HEK293 (cell line): Measurements from ENCODE around the gene ZCCHC24.

ENCODE experiments used
- CTCF ChIA-PET: fragments of 350-600 bp; formaldehyde crosslinking; extraction: SDS; loops from one replicate; lab custom pipeline; 2021; ENCODE audit warnings: antibody characterized with exemption; lab: Yijun Ruan, JAX
- POLR2A ChIA-PET: fragments of 300-600 bp; formaldehyde crosslinking; extraction: SDS; loops from one replicate; lab custom pipeline; 2020; ENCODE audit warnings: antibody characterized with exemption, inconsistent platforms; lab: Yijun Ruan, JAX
- H3K27ac ChIP-seq: fragments of 200-500 bp; sonication (Bioruptor generic); 2 replicates; pipeline ENCODE4 v1.5.1; 2014; ENCODE audit warnings: low read depth, low read length, control low read depth, inconsistent platforms; ENCODE audit errors: extremely low read depth
- H3K36me3 ChIP-seq, 2 experiments: fragments of 200-500 bp in 1 of 2; sonication (Bioruptor generic) in 1 of 2; 1 replicate in 1 of 2; 2 replicates in 1 of 2; pipeline ENCODE4 v1.5.1; 2014 to 2017; ENCODE audit warnings: inconsistent platforms in 2 of 2, low read length in 2 of 2; ENCODE audit not compliant: control insufficient read depth in 2 of 2, insufficient read depth in 1 of 2
- H3K4me1 ChIP-seq: fragments of 200-500 bp; sonication (Bioruptor generic); 2 replicates; pipeline ENCODE4 v1.5.1; 2014; ENCODE audit warnings: mild to moderate bottlenecking, low read length, inconsistent platforms; ENCODE audit not compliant: control insufficient read depth, insufficient read depth
- H3K4me3 ChIP-seq: 2 replicates; pipeline ENCODE4 v1.5.1; 2011; ENCODE audit warnings: low read depth, mild to moderate bottlenecking, control low read depth, low read length, moderate library complexity
- H3K9me3 ChIP-seq: fragments of 200-500 bp; sonication (Bioruptor generic); 2 replicates; pipeline ENCODE4 v1.5.1; 2014; ENCODE audit warnings: low read depth, low read length, inconsistent platforms; ENCODE audit not compliant: control insufficient read depth, insufficient read depth
- EGR2 ChIP-seq: fragments of 450-650 bp; formaldehyde crosslinking; IDR thresholded peaks from 2 replicates; pipeline ENCODE4 v1.5.1; 2016; ENCODE audit warnings: low read depth, missing biosample characterization, missing genetic modification characterization
- GLIS2 ChIP-seq: fragments of 450-650 bp; formaldehyde crosslinking; IDR thresholded peaks from 2 replicates; pipeline ENCODE4 v1.5.1; 2016; ENCODE audit warnings: missing biosample characterization, missing genetic modification characterization
- HOXC10 ChIP-seq: sonication (generic); formaldehyde crosslinking; IDR thresholded peaks from 2 replicates; pipeline ENCODE4 v1.8.1; 2023; ENCODE audit warnings: mild to moderate bottlenecking, missing genetic modification reagents
- KLF8 ChIP-seq: fragments of 450-650 bp; formaldehyde crosslinking; IDR thresholded peaks from 2 replicates; pipeline ENCODE4 v1.5.1; 2016; ENCODE audit warnings: missing biosample characterization, missing genetic modification characterization
- OSR2 ChIP-seq: fragments of 450-650 bp; formaldehyde crosslinking; IDR thresholded peaks from 2 replicates; pipeline ENCODE4 v1.5.1; 2016; ENCODE audit warnings: missing biosample characterization, missing genetic modification characterization
- PRDM1 ChIP-seq: fragments of 450-650 bp; formaldehyde crosslinking; IDR thresholded peaks from 2 replicates; pipeline ENCODE4; 2016; ENCODE audit warnings: missing biosample characterization, missing genetic modification characterization
- ZBTB8A ChIP-seq: fragments of 450-650 bp; formaldehyde crosslinking; IDR thresholded peaks from 2 replicates; pipeline ENCODE4 v1.5.1; 2016; ENCODE audit warnings: missing biosample characterization, missing genetic modification characterization
- ZEB2 ChIP-seq: fragments of 450-650 bp; formaldehyde crosslinking; IDR thresholded peaks from 2 replicates; pipeline ENCODE4 v1.5.1; 2016; ENCODE audit warnings: missing biosample characterization, missing genetic modification characterization
- ZNF121 ChIP-seq: fragments of 450-650 bp; formaldehyde crosslinking; IDR thresholded peaks from 2 replicates; pipeline ENCODE4 v1.5.1; 2016; ENCODE audit warnings: missing biosample characterization, missing genetic modification characterization
- ZNF157 ChIP-seq: fragments of 450-650 bp; formaldehyde crosslinking; IDR thresholded peaks from 2 replicates; pipeline ENCODE4 v1.5.1; 2016; ENCODE audit warnings: missing biosample characterization, missing genetic modification characterization
- ZNF184 ChIP-seq: fragments of 450-650 bp; IDR thresholded peaks from 2 replicates; pipeline ENCODE4 v1.5.1; 2018; ENCODE audit warnings: missing biosample characterization, mild to moderate bottlenecking, missing genetic modification characterization
- ZNF23 ChIP-seq: fragments of 450-650 bp; formaldehyde crosslinking; IDR thresholded peaks from 2 replicates; pipeline ENCODE4 v1.5.1; 2016; ENCODE audit warnings: missing biosample characterization, missing genetic modification characterization, borderline replicate concordance
- ZNF248 ChIP-seq: fragments of 450-650 bp; formaldehyde crosslinking; IDR thresholded peaks from 2 replicates; pipeline ENCODE4 v1.5.1; 2017; ENCODE audit warnings: missing biosample characterization, missing genetic modification characterization
- ZNF423 ChIP-seq: fragments of 450-650 bp; formaldehyde crosslinking; IDR thresholded peaks from 2 replicates; pipeline ENCODE4 v1.5.1; 2016; ENCODE audit warnings: missing biosample characterization, missing genetic modification characterization
- ZNF585B ChIP-seq: fragments of 450-650 bp; formaldehyde crosslinking; IDR thresholded peaks from 2 replicates; pipeline ENCODE4 v1.5.1; 2016; ENCODE audit warnings: missing biosample characterization, missing genetic modification characterization
- ZNF768 ChIP-seq: fragments of 450-650 bp; formaldehyde crosslinking; IDR thresholded peaks from 2 replicates; pipeline ENCODE4 v1.5.1; 2018; ENCODE audit warnings: missing biosample characterization, mild to moderate bottlenecking, missing genetic modification characterization
- ZNF792 ChIP-seq: fragments of 450-650 bp; formaldehyde crosslinking; IDR thresholded peaks from 2 replicates; pipeline ENCODE4 v1.5.1; 2016; ENCODE audit warnings: missing biosample characterization, missing genetic modification characterization
- TF ChIP-seq, protein P1 (sequence below): sonication (generic); formaldehyde crosslinking; IDR thresholded peaks from 2 replicates; pipeline ENCODE4 v1.8.1; 2022; ENCODE audit warnings: mild to moderate bottlenecking, moderate library complexity, missing genetic modification reagents

ZCCHC24 gene

DNA sequence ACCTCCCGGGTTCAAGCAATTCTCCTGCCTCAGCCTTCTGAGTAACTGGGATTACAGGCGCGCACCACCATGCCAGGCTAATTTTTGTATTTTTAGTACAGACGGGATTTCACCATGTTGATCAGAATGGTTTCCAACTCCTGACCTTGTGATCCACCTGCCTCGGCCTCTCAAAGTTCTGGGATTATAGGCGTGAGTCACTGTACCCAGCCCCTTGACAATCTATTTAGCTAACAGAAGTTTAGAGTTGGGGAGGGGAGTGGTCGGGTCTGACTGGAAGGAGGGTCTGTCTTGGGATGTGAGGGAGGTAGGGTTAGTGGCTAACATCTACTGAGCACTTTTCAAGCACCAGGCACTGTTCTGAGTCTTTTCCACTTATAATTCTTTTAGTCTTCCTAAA is 27.0 kb upstream of the ZCCHC24 start:
- Histone ChIP-seq H3K27ac (no peak overlapping the region), H3K36me3 (no peaks in the 10 kb centered on the region), H3K4me1 (no peaks in the 10 kb centered on the region), H3K4me3 (no peak overlapping the region), H3K9me3 (no peaks in the 10 kb centered on the region)
- TF ChIP-seq ZNF768 (tag by site-specific recombination) (no peak), ZNF423 (tag by site-specific recombination) (no peak), ZNF248 (tag by site-specific recombination) (no peak)
- POLR2A ChIA-PET, result interaction anchor here (0.8 kb wide), 1 partner anchor 855 kb away, joined by 3 read pairs; no protein-coding TSS in a partner anchor
- CTCF ChIA-PET, result interaction anchor here (0.5 to 1.6 kb wide), 6 partner anchors 11 to 192 kb away, joined by 3 to 11 read pairs (median 4); no protein-coding TSS in a partner anchor

DNA sequence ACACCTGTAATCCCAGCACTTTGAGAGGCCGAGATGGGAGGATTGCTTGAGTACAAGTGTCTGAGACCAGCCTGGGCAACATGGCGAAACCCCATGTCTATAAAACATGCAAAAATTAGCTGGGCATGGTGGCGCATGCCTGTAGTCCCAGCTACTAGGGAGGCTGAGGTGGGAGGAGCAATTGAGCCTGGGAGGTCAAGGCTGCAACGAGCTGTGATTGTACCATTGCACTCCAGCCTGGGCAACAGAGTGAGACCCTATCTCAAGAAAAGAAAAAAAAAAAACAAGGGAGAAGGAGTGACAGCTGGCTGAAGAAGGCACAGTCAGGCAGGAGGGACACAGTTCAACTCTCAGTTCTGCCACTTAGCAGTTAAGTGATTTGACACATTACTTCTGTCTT is 26.4 kb upstream of the ZCCHC24 start:
- CTCF ChIA-PET, result interaction anchor here (0.6 to 1.6 kb wide), 7 partner anchors 11 to 97 kb away, joined by 3 to 11 read pairs (median 4); no protein-coding TSS in a partner anchor
- no peak overlapping the region for H3K27ac ChIP-seq
- H3K9me3 ChIP-seq, result no peaks in the 10 kb centered on the region
- no peak overlapping the region for H3K4me3 ChIP-seq
- TF ChIP-seq, protein P1, sequence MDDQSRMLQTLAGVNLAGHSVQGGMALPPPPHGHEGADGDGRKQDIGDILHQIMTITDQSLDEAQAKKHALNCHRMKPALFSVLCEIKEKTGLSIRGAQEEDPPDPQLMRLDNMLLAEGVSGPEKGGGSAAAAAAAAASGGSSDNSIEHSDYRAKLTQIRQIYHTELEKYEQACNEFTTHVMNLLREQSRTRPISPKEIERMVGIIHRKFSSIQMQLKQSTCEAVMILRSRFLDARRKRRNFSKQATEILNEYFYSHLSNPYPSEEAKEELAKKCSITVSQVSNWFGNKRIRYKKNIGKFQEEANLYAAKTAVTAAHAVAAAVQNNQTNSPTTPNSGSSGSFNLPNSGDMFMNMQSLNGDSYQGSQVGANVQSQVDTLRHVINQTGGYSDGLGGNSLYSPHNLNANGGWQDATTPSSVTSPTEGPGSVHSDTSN, result no peak
- 0 out of 2 replicates have a peak, but pooled peaks have one; percentile 44 for TF ChIP-seq ZNF121 (tag by site-specific recombination)
- TF ChIP-seq, all 188 proteins: peak for 1
- POLR2A ChIA-PET, result interaction anchor here (0.8 kb wide), 1 partner anchor 855 kb away, joined by 3 read pairs; no protein-coding TSS in a partner anchor
- no peaks in the 10 kb centered on the region for H3K36me3 ChIP-seq
- no peaks in the 10 kb centered on the region for H3K4me1 ChIP-seq

DNA sequence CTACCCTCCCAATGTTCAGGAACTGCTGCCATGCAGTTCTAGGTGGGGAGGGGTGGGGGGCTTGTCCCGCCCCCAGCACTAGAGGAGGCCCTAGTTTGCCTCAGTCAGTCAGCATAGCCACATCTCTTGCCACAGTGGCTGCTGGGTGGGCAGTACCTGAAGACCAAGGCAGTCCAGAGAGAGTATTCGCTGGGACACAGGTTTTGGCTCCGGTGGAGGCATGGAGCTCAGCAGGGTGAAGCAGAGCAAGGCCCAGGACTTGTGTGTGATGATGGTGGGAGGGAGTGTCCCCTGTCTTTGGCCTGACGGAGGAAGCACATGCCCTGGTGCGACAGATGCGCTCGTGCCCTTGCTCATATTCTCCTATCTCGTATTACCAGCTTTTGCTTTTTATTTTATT is 24.7 kb upstream of the ZCCHC24 start:
- POLR2A ChIA-PET, result interaction anchor here (2.5 kb wide), 1 partner anchor 24 kb away, joined by 6 read pairs; the partner anchor contains the start of gene ZCCHC24
- CTCF ChIA-PET, result interaction anchor here (0.6 to 3.3 kb wide), 5 partner anchors 24 to 559 kb away, joined by 3 to 44 read pairs (median 4); no protein-coding TSS in a partner anchor
- H3K4me1 ChIP-seq, result no peaks in the 10 kb centered on the region

DNA sequence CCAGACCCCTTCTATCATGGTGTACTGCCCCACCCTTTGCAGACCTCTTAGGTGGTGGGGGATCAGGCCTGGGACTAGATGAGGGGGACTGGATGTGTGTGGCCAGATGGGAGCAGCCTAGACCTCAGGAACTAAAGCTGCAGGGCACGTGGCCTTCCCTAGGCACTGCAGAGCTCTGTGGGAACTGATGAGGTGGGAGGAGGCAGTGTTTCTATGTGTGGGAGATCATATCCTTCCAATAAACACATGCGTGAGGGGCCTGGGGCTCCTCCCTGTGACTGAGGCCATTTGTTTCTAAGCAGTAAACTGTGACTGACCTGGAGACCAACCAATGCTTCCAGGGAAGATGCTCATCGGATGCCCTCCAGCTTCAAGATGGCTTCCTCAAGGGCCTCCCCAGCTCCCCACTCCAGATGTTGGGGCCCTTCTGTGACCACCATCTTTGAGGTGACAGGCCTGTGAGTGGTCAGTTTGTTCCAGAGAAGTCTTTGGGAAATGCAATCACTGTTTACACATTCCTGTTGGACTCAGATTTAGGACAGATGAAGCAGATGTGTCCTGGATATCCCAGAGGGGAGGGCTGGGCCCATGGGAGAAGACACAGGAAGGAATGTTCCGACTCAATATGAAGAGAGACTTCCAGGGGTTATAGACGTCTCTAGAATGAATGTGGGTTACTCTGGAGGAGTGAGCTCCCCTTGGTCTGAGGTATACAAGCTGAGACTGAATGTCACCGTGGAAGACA is 23.6 kb upstream of the ZCCHC24 start:
- H3K27ac ChIP-seq, result no peak overlapping the region
- CTCF ChIA-PET, result interaction anchor here (0.7 to 3.3 kb wide), 15 partner anchors 10 to 124 kb away, joined by 3 to 44 read pairs (median 4); no protein-coding TSS in a partner anchor
- no peaks in the 10 kb centered on the region for H3K9me3 ChIP-seq
- POLR2A ChIA-PET, result interaction anchor here (2.5 kb wide), 1 partner anchor 23 kb away, joined by 6 read pairs; the partner anchor contains the start of gene ZCCHC24
- TF ChIP-seq EGR2 (tag by site-specific recombination), result 0 out of 2 replicates have a peak, but pooled peaks have one; percentile 32
- no peak for TF ChIP-seq ZNF792 (tag by site-specific recombination)
- H3K4me3 ChIP-seq, result no peak overlapping the region
- no peaks in the 10 kb centered on the region for H3K4me1 ChIP-seq
- H3K36me3 ChIP-seq, result no peaks in the 10 kb centered on the region

More for the DNA sequence above, 24.7 kb upstream of the ZCCHC24 start:
- H3K36me3 ChIP-seq, result no peaks in the 10 kb centered on the region
- TF ChIP-seq ZNF184 (no peak), ZBTB8A (tag by site-specific recombination) (no peak), PRDM1 (tag by site-specific recombination) (no peak), KLF8 (tag by site-specific recombination) (no peak)
- no peaks in the 10 kb centered on the region for H3K9me3 ChIP-seq
- H3K4me3 ChIP-seq, result no peak overlapping the region
- H3K27ac ChIP-seq, result no peak overlapping the region

DNA sequence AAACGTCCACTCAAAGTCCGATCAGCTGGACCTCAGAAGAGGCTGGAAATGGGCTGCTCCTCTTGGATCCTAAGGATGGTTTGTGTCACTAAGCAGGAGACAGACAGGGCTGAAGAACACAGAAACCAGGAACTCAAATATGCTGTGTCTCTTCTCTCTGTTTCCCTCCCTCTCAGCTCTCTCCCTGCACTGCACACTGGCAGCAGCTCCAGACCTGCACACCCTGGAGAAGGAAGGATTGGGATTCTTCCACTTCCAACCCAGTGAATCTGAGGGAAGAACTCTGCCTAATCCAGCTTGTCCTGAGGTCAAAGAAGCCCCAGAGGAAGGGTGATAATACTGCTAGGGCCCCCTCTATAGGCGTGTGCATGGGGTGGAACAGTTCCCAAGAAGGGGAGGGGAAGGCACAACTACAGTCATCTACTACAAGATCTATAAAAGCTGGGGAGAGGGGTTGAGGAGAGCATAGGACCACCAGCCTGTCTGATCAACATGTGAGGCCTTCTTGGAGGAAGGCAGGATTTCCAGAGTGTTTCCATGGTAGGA is 22.7 kb upstream of the ZCCHC24 start:
- Histone ChIP-seq H3K9me3 (no peaks in the 10 kb centered on the region), H3K4me3 (no peak overlapping the region), H3K27ac (no peak overlapping the region), H3K36me3 (no peaks in the 10 kb centered on the region), H3K4me1 (no peaks in the 10 kb centered on the region)
- ChIA-PET POLR2A (interaction anchor here (0.7 to 2.5 kb wide), 2 partner anchors 19 to 22 kb away, joined by 3 to 6 read pairs; partner anchors contain the start of gene ZCCHC24), CTCF (interaction anchor here (0.5 to 3.3 kb wide), 34 partner anchors 9 to 582 kb away, joined by 3 to 44 read pairs (median 4); no protein-coding TSS in a partner anchor)
- TF ChIP-seq ZEB2 (tag by site-specific recombination) (no peak), HOXC10 (CRISPR knock-in tag) (no peak), GLIS2 (tag by site-specific recombination) (no peak), ZNF23 (tag by site-specific recombination) (no peak), ZNF157 (tag by site-specific recombination) (no peak), OSR2 (tag by site-specific recombination) (no peak), ZNF585B (tag by site-specific recombination) (no peak)
